Activated gamma-delta T cell (primary cell): ENCODE results near the gene ARHGAP26.

Experiments
- DNase-seq: peaks from one replicate; lab custom pipeline; 2025; lab: John Stamatoyannopoulos, UW

The ARHGAP26 gene

DNA sequence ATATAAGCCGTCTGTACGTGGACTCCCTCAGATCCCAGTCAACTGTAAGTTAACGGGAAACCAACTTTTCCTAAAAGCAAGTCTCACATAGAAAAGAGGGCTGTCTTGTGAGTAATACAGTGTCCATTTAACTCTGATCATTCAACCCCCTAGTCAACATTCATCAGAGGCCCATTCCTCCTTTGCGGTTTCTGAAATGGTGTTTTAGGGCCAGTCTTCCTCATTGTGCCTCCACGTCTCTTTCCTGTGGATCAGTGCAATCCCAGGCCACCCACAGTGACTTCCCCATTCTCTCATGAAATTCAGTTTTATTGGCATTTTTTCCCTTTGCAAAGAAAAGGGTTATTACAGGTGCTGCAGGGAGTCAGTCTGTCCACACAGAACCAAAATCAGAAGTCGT, 371.5 kb downstream of the ARHGAP26 start:
- no peak for DNase-seq

DNA sequence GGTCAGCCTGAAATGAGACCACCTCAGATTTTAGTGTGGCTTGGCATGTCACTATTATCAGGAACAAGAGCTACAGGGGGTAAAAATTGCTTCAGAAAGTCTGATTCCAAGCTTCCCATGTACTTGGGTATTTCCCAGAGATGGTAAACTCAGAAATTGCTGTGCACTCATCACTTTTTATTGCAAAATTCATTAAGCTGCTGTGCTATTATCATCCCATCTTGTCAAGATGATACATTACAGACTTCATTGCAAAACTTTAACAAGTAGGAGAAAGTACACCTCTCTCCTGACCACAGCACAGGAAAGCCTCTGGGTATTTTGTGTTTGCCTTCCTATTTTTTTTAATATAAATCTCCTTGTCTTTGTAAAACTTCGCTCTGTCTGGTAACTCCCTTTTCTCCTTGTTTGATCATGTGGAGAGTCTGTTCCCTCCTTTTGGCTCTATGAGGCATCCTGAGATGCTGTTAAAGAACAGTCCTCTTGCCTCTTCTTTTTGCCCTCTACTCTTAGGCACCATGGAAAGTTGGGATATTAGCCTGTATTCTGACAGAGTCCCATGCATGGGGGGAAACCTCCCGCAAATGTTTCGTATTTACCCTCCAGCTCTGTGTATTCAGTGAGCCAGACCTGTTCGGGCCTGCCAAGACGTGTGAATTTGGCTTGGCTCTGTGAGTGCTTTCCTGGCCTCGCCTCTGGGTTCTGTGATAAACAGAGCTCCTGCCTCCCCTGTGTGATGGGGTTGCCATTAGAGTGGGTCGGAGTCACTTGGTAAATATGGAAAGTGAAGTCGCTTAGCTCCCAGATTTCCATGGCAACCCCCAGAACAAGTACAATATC, 372.6 kb downstream of the ARHGAP26 start:
- no peak for DNase-seq

DNA sequence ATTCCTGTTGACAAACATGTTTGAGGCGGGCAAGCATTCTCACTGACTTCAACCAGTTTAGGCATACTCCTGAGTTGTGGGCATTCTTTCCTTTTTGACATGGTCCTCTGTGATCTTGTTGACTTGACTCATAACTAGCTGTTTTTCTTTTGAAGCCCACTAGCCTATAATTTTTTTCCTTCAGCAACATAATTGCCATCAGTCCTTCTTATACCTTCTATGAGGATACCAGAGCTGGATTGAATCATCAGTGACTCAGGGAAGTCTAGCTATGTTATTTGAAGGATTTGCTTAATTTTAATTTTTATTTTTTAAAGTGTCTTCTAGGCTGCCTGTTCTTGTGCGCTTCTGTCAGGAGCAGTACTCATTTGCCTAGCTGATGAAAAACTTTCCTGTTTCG, 373.8 kb downstream of the ARHGAP26 start:
- no peak for DNase-seq

DNA sequence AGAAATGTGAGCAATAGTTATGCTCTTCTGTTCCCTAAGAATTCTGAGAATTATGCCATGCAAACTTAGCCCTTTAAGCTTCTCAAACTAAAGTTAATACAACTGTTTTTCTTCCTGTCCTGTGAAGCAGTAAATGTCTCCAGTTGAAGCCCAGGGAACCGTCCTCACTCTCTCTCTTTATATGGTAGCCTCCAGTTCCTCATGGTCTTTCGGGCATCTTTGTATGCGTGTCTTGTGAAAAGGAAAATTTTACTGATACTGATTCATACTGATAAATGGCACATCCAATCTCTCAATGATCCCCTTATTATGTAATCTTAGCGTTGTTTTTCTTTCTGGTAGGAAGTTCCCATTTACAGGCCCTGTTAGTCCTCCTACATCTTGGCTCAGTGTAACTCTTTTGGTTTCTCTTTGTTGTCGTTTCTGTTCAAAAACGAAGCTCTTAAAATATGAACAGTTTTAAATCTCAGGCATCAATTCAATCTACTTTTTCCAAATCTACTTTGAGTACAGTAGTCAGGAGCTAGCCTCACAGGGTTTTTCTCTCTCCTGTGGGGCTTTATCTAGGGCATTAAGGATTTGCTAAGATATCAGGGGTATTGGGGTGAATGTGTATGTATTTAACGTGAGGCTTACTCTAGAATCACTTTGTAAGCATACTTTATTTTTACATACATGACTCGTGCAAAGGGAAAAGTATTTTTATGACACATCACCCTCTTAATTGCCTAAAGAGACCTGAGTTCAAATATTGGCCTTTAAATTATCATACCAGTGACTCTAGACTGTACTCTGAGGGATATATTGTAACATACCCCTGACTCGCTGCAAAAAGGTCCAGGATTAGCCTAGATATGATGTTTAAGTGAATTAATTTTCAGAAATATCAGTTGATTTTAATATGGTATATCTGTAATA, 375.3 kb downstream of the ARHGAP26 start:
- no peak for DNase-seq

DNA sequence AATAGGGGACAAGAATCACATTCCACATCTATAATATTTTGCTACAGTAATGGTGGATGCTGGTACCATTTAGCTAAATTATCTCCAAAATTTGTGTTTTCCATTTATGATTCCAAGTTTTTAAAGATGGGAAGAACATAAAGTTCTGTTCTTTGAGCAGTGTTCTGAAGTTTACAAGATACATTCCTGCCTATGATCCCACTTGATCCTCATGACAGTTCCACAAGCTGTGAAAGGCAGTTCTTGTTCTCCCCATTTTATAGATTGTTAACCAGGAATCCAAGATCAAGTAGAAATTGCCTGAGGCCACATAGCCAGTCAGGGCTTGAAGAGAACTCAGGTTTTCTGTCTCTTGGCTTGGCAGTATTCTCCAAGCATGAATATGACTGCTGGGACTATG, 376.0 kb downstream of the ARHGAP26 start:
- no peak for DNase-seq

DNA sequence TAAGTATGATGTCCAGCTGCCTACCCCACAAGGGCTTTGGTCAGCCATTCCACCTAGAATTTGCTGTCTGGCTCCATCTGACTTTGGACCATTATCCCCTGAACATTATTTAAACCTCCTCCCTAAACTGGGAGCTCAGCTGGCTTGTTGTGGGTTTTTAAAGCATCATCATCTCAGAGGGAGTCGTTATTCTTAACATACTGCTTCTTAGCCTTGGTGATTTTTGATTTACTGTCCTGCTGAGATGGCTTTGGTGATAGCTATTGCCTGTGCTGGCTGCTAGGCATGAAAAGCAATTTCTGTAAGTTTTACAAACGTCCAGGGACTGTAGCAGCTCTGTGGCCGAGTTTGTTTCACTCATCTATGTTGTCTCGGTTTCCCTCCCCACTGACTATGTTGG, 377.2 kb downstream of the ARHGAP26 start:
- DNase-seq, result no peak

DNA sequence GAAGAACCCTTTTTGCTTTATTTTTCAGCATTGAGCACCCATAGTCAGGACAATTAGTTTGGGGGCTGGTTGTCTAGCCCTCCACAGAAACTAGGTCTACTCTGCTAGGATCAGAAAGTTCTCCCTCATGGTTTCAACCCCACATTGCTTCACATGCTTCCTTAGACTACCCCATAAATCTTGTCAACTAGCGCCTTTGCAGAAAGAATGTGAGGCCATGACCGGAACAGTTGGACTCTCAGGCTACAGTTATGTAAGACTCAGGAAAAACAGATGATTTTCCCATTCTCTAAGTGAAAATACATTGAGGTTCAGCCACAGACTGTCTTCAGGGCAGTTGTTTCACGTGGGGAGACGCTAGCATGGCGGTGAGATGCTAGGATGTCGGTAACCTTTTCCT, 377.7 kb downstream of the ARHGAP26 start:
- DNase-seq, result no peak

DNA sequence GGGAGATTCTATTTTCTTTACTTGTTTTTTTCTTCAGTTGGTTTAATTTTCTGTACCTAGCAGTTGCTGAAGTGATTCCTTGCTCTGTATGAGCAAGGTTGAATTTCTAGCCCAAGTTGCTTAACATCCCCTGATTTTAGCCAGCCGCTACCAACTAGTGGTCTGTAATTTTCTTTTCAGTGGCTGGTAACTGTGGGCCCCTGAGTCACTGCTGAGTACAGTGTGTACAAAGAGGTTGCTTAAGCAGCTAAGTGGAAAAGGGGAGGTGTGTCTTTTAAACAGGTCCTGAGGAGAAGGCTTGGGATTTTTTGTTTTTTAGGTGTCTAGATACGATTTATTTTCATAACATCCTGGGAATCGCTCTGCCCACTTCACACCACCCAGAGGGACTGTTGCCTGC, 378.6 kb downstream of the ARHGAP26 start:
- DNase-seq, result no peak

DNA sequence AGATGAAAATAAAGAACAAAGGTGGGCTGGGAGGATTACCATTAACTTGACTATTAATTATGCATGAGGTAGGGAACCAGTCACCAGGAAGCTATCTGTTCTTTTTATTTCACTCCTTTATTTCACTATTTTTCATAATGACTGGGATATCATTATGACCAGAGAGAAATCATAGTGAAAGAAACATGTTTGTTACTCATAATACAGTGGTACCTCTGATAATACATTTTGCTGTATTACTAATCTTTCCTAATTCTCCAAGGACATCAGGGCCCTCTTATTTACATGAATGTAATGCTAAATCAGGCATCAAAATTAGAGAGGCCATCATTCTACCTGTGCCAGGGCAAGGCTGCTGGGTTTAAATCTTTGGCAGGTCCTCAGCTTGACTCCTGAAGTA, 379.6 kb downstream of the ARHGAP26 start:
- no peak for DNase-seq

DNA sequence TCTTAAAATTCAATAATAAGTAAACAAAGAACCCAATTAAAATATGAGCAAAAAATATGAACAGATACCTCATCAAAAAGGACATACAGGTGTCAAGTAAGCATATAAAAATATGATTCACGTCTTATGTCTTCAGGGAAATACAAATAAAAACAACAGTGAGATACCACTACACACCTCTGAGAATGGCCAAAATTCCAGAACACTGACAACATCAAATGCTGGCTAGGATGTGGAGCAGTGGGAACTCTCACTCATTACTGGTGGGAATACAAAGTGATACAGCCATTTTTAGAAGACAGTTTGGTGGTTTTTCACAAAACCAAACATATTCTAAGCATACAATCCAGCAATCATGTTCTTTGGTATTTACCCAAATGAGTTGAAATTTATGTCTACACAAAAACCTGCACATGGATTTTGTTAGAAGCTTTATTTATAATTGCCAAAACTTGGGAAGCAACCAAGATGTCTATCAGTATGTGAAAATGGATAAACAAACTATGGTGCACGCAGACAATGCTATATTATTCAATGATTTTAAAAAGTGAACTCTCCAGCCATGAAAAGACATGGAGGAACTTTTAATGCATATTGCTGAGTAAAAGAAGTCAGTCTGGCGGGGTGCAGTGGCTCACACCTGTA, 381.0 kb downstream of the ARHGAP26 start:
- no peak for DNase-seq

DNA sequence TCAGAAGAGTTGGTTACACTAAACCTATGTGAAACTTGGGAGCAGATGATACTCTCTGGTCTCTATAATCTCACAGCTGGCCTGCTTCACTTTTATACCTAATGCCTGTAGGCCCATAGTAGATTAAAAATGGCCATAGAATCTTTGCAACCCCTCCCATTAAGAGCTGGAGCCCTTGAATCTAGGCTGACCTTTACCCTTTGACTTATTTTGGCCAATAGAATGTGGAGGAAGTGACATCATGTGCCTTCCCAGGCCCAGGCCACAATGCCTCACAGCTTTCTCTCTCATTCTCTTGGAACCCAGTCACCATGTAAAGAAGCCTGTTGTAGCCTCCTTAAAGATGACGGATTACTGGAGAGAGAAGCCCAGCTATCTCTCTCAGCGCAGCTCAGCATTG, 382.3 kb downstream of the ARHGAP26 start:
- DNase-seq, result no peak

DNA sequence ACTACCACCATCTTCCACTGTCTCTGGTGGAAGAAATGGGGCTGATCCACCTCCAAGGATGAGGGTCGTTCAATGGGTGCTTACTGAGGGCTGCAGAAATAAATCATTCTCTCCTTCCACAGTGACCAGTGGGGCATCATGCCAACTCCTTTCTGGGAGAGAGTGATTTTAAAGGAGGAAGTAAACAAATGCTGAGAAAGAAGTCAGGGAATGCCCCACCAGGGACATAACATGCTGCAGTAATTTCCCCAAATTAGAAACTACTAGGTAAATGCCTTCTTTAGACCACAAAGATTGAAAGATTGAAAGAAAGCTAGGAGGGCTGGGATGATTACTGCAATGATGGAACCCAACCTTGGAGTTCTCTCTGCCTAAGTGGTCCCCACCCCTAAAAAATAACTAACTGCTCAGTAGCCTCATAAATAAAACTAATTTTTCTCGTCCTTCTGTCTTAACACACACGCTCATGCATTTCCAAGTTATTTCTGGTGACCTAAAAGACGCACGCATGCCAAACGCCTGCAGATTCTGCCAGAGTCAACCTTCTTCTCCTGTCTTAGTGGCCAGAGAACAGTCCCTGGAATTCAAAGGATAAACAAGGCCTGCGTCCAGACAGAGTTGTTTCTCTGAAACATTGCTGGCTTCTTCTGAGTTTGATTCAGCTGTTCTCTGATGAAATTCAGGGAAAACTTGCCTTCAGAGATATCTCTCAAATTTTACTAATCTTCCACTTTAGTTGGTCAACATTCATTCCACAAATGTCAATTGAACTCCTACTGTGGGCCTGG, 383.3 kb downstream of the ARHGAP26 start:
- DNase-seq, result no peak

DNA sequence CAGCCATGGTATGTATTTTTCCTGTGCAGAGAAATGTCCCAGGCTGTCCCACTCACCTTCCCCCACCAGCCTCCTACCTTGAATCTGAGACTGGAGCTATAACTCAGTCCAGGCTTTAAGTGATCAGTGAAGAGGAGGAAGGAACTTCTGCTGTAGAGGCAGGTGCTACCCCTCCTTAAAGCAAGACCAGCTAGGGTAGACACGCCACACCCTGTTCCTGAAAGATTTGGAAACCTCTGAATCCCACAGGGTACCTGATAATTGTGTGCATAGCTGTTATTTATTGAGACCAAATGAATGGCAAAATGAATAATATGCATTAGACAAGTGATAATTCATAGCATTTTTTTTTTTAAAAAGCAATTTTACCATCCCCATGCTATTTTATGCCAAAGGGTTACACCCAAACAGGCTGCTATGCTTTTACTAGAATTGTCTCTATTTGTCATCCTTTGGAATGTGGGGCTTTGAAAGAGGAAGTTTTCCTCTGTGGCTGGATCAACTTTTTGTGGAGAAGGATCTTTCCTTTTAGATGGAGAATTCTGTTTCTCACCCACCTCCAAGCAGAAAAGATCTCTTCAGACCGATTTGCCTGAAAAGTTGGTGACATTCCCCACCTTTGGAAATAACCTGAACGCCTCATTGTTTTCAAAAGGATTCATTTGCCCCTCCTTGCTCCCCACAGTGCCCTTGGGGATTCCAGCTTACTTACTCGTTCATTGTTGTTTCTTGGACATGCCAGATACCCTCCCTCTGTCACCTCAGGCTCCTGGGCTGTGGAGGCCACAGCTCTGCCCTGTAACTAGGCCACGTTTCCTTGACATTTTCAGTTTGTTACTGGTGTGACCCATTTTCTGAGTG, 384.6 kb downstream of the ARHGAP26 start:
- no peak for DNase-seq

DNA sequence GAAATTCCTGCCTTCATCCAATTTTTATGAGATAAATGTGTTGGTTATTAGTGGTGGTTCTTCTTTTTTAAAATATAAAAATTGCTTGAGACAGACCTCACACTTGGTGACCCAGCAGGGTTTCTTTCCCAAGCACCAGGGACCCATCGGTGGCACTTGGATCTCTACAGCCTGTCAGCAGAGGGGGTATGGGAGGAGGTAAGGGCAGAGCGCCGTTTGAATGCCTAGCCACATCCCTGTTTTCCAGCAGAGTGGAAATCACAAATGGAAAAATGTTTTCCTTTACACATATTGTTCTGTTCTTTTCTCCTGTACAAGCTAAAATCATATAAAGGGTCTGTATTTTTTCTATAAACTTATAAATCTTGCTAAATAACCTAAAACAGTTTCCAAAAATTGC, 385.3 kb downstream of the ARHGAP26 start:
- no peak for DNase-seq

DNA sequence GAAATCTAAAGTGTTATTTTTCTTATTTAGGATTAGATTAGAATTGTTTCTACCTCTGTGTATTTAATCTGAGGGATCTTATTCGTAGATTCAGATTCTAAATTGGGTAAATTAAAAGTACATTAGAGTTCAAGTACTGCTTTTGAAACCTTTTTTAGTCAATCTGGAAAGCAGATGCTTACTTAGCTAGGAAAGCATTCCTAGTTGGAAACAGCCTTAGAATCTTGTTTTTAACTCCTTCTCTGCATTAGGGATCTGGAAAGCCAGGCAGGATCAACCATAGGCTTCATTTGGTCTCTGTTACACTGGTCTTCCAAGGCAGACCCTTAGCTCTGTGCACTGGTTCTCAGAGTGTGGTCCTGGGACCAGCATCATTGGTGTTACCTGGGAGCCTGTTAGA, 385.9 kb downstream of the ARHGAP26 start:
- DNase-seq, result no peak

DNA sequence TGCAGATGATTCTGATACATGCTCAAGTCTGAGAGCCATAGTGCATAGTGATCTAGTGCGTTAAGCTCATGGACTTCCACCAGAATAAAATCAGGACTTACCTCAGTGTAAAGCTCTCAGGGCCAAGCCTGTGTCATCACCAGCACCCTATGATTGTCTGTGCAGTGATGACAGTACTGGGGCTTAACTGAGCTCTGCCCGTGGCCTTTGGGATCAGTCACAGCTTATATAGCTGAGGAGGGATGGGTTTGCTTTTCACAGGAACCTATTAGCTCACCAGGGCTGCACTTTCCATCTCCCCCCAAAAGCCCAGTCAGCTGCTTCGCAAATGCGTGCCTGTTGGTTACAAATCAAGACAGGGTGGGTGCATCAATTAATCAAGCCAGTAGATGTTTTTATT, 386.4 kb downstream of the ARHGAP26 start:
- DNase-seq, result no peak

DNA sequence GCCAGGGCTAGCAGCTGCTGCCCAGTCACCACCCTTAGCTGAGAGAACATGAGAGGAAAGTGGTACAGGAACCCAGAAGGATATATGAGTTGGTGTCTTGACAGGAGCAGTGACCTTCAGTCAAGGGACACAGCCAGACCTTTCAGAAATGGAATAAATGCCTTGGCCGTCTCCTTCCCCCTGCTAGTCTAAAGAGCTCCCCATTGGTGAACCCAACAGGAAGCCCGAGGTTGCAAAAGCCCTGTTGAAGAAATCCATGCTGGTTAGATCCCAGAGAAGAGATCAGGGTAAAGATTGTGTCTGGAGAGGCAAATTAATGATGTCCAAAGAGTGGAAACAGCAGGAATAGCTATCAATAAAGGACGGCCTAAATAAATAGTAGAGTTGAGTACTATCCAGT, 388.9 kb downstream of the ARHGAP26 start:
- DNase-seq, result no peak

DNA sequence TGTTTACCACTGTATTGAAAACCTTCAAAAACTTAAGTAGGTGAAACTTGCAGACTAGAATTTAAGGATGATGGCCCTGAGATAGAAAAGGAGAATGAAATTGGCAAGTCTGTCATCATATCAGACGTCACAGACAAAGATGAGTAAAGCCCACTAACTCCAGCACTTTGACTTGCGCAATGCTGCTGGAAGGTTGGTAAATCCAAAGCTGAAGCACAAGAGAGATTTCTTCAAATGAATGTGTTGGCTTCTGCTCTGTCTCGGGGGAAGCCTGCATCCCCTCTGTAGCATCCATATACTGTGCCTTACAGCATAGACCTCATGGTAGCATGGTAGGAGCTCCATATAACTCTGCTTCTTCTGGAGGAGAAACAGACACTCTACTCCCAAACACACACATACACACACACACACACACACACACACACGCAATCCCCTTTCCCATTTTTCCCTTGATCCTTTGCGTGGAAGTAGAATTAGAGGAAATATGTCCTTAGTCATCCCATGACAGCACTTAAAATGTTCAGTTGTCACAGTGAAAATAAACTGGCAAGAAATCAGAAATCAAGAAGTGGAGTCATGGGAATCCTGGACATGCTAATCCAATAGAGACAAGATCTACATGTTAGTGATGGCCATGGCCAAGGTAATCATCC, 391.8 kb downstream of the ARHGAP26 start:
- DNase-seq, result no peak

DNA sequence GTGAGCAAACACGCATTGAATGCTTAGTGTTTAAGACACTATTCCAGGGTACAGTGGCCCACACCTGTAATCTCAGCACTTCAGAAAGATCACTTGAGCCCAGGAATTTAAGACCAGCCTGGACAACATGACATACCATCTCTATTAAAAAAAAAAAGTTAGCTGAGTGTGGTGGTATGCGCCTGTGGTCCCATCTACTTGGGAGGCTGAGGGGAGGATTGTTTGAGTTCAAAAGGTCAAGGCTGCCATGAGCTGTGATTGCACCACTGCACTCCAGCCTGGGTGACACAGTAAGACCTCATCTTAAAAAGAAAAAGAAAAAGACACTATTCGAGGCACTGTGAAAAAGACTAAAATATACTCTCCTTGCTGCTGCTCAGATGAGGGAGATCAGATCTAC, 392.6 kb downstream of the ARHGAP26 start:
- DNase-seq, result no peak

DNA sequence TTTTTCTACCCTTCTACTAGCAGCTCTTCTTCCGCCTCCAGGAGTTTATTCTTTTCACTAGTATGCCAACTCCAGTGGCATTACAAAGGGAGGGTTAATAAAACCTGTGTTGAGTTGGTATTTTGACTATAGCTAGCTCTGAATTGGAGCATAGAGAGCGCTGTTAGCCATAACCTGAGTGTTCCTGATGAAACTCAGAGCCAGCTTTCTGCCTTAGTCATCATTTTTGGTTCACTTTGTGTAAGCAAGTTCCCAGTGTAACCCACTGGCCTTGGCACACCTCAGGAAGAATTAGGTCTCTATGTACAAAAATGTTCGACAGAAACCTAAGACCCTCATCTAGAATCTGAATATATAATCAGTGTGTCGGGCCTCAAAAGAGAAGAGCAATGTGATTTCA, 394.4 kb downstream of the ARHGAP26 start:
- no peak for DNase-seq
